H1 (cell line): Measurements from ENCODE around the gene ITIH1. TPM values are rescaled to one million over a fixed set of nuclear protein-coding genes. Genes with fewer than 3 reads are reported as not detected.

Experiments
- CTCF ChIA-PET: fragments of 300-600 bp; sonication (Branson Sonifier 250); formaldehyde crosslinking; loops from one replicate; lab custom pipeline; 2021; ENCODE audit not compliant: partially characterized antibody; lab: Charles Lee
- POLR2A ChIA-PET: fragments of 300-600 bp; sonication (Branson Sonifier 250); formaldehyde crosslinking; loops from one replicate; lab custom pipeline; 2021; ENCODE audit warnings: inconsistent platforms; ENCODE audit not compliant: partially characterized antibody; lab: Charles Lee
- DNase-seq, 2 experiments: peaks; one replicate each; pipeline versions ENCODE4 v3.0.0 to v3.0.0-alpha.2; 2010 to 2022; ENCODE audit warnings: low spot score in 2 of 2, low read depth in 1 of 2, mixed read lengths in 1 of 2
- FAIRE-seq: peaks from 2 replicates; lab custom pipeline; 2011; peaks lifted over from hg19 to GRCh38; lab: Jason Lieb, UNC
- H2AFZ ChIP-seq: 2 replicates; pipeline ENCODE4 v1.8.1; 2012; ENCODE audit warnings: low read length, inconsistent platforms
- H2AK5ac ChIP-seq: 2 replicates; pipeline ENCODE4 v1.6.1; 2013; ENCODE audit warnings: low read depth, low read length
- H2BK120ac ChIP-seq: replicated peaks from 2 replicates; pipeline ENCODE3; 2013; ENCODE audit warnings: low read depth, low read length, inconsistent platforms
- H2BK12ac ChIP-seq: 2 replicates; pipeline ENCODE4 v1.6.1; 2013; ENCODE audit warnings: low read depth, low read length
- H2BK15ac ChIP-seq: 2 replicates; pipeline ENCODE4 v1.6.1; 2013; ENCODE audit warnings: low read length
- H2BK20ac ChIP-seq: 2 replicates; pipeline ENCODE4 v1.6.1; 2013; ENCODE audit warnings: low read length
- H2BK5ac ChIP-seq: 2 replicates; pipeline ENCODE4 v1.6.1; 2013; ENCODE audit warnings: low read depth, low read length
- H3K14ac ChIP-seq: 2 replicates; pipeline ENCODE4 v1.6.1; 2013; ENCODE audit warnings: inconsistent platforms; ENCODE audit not compliant: insufficient read length
- H3K18ac ChIP-seq: 2 replicates; pipeline ENCODE4 v1.6.1; 2013; ENCODE audit warnings: low read length; ENCODE audit errors: extremely low read depth
- H3K23ac ChIP-seq: 2 replicates; pipeline ENCODE4 v1.6.1; 2013; ENCODE audit warnings: inconsistent platforms; ENCODE audit not compliant: insufficient read length
- H3K23me2 ChIP-seq: 2 replicates; pipeline ENCODE4 v1.6.1; 2013; ENCODE audit warnings: low read depth, low read length
- H3K27ac ChIP-seq: 2 replicates; pipeline ENCODE4 v1.6.1; 2011; ENCODE audit warnings: low read depth, low read length, inconsistent platforms
- H3K27me3 ChIP-seq, 4 experiments: replicated peaks in 1 of 4; 1 replicate in 1 of 4; 2 replicates in 3 of 4; pipeline versions ENCODE4 v1.6.1 to v1.8.1; 2011 to 2013; ENCODE audit warnings: low read length in 3 of 4, mild to moderate bottlenecking in 3 of 4, inconsistent platforms in 2 of 4, mixed read lengths in 2 of 4, moderate library complexity in 1 of 4; ENCODE audit not compliant: control insufficient read depth in 3 of 4, insufficient read depth in 3 of 4; ENCODE audit errors: extremely low read depth in 1 of 4
- H3K36me3 ChIP-seq, 4 experiments: 2 replicates each; pipeline versions ENCODE4 v1.6.1 to v1.8.1; 2011 to 2013; ENCODE audit warnings: mild to moderate bottlenecking in 4 of 4, low read length in 3 of 4, moderate library complexity in 2 of 4, control low read depth in 1 of 4, inconsistent platforms in 1 of 4; ENCODE audit not compliant: insufficient read depth in 4 of 4, control insufficient read depth in 2 of 4
- H3K4ac ChIP-seq: replicated peaks from 2 replicates; pipeline ENCODE3; 2013; ENCODE audit warnings: low read length, low read depth, mixed read lengths, inconsistent platforms; ENCODE audit not compliant: insufficient read length
- H3K4me1 ChIP-seq, 4 experiments: replicated peaks in 1 of 4; 1 replicate in 1 of 4; 2 replicates in 3 of 4; pipeline versions ENCODE4 v1.6.1 to v1.8.1; 2011 to 2013; ENCODE audit warnings: low read length in 3 of 4, inconsistent platforms in 2 of 4, mixed read lengths in 1 of 4; ENCODE audit not compliant: insufficient read depth in 4 of 4, control insufficient read depth in 3 of 4
- H3K4me2 ChIP-seq, 2 experiments: 2 replicates each; pipeline versions ENCODE4 v1.6.1 to v1.8.1; 2011 to 2013; ENCODE audit warnings: low read depth in 2 of 2, low read length in 2 of 2, control low read depth in 1 of 2, inconsistent platforms in 1 of 2, mild to moderate bottlenecking in 1 of 2; ENCODE audit not compliant: insufficient read depth in 1 of 2
- H3K4me3 ChIP-seq, 4 experiments: fragments of 200-600, 300-600 bp in 1 of 4; sonication (generic), shearing (Covaris generic), sonication (Bioruptor Twin) in 1 of 4; 2 replicates each; pipeline versions ENCODE4 v1.5.1 to v1.8.1; 2011 to 2016; ENCODE audit warnings: low read length in 4 of 4, low read depth in 3 of 4, control low read depth in 2 of 4, inconsistent platforms in 2 of 4, mild to moderate bottlenecking in 2 of 4, mixed read lengths in 1 of 4, moderate library complexity in 1 of 4; ENCODE audit not compliant: insufficient read depth in 2 of 4; ENCODE audit errors: extremely low read depth in 1 of 4
- H3K56ac ChIP-seq: replicated peaks from 2 replicates; pipeline ENCODE3; 2013; ENCODE audit warnings: low read depth, mild to moderate bottlenecking, mixed read lengths, low read length, inconsistent platforms; ENCODE audit not compliant: insufficient read length
- H3K79me1 ChIP-seq: 2 replicates; pipeline ENCODE4 v1.6.1; 2013; ENCODE audit warnings: low read depth, low read length, control low read depth
- H3K79me2 ChIP-seq, 2 experiments: 2 replicates each; pipeline versions ENCODE4 v1.6.1 to v1.8.1; 2012 to 2013; ENCODE audit warnings: low read length in 2 of 2, mild to moderate bottlenecking in 2 of 2, inconsistent platforms in 1 of 2; ENCODE audit not compliant: insufficient read depth in 2 of 2, control insufficient read depth in 1 of 2
- H3K9ac ChIP-seq, 4 experiments: replicated peaks in 1 of 4; 1 replicate in 1 of 4; 2 replicates in 3 of 4; pipeline versions ENCODE4 v1.6.1 to v1.8.1; 2011 to 2013; ENCODE audit warnings: low read depth in 3 of 4, low read length in 3 of 4, control low read depth in 2 of 4, mild to moderate bottlenecking in 2 of 4, moderate library complexity in 2 of 4, inconsistent platforms in 1 of 4; ENCODE audit errors: extremely low read depth in 1 of 4
- H3K9me3 ChIP-seq, 2 experiments: 2 replicates each; pipeline versions ENCODE4 v1.6.1 to v1.8.1; 2012 to 2013; ENCODE audit warnings: mild to moderate bottlenecking in 2 of 2, moderate library complexity in 2 of 2, control low read depth in 1 of 2, inconsistent platforms in 1 of 2, low read depth in 1 of 2, low read length in 1 of 2, mixed read lengths in 1 of 2; ENCODE audit not compliant: insufficient read depth in 2 of 2
- H4K20me1 ChIP-seq, 2 experiments: replicated peaks in 1 of 2; 2 replicates each; pipeline versions ENCODE3 to v1.8.1; 2011 to 2013; ENCODE audit warnings: inconsistent platforms in 2 of 2, low read length in 2 of 2, mild to moderate bottlenecking in 1 of 2; ENCODE audit not compliant: insufficient read depth in 2 of 2, control insufficient read depth in 1 of 2
- H4K5ac ChIP-seq: 2 replicates; pipeline ENCODE4 v1.6.1; 2013; ENCODE audit warnings: low read length, low read depth, mixed read lengths, inconsistent platforms; ENCODE audit not compliant: insufficient read length
- H4K8ac ChIP-seq: 2 replicates; pipeline ENCODE4 v1.8.0; 2013; ENCODE audit warnings: mild to moderate bottlenecking, moderate library complexity, low read length, inconsistent platforms; ENCODE audit not compliant: insufficient read depth; ENCODE audit errors: extremely low read depth
- H4K91ac ChIP-seq: replicated peaks from 2 replicates; pipeline ENCODE3; 2013; ENCODE audit warnings: low read length, mixed read lengths, inconsistent platforms; ENCODE audit not compliant: insufficient read length
- CBX5 ChIP-seq: fragments of 300-800, 300-1000 bp; sonication (generic); IDR thresholded peaks from 2 replicates; pipeline ENCODE4 v1.7.1; 2016; ENCODE audit warnings: antibody characterized with exemption, low read length, low read depth
- CBX8 ChIP-seq: fragments of 300-800, 300-1000 bp; sonication (generic); IDR thresholded peaks from 2 replicates; pipeline ENCODE4 v1.7.1; 2016; ENCODE audit warnings: low read depth, low read length, borderline replicate concordance
- FOSL1 ChIP-seq: IDR thresholded peaks from 2 replicates; pipeline ENCODE4 v1.6.1; 2011; ENCODE audit warnings: mild to moderate bottlenecking, low read depth, low read length, moderate library complexity; ENCODE audit not compliant: insufficient read depth
- GABPA ChIP-seq: IDR thresholded peaks from 2 replicates; pipeline ENCODE4 v1.6.1; 2011; ENCODE audit warnings: mild to moderate bottlenecking, low read length, moderate library complexity, borderline replicate concordance; ENCODE audit not compliant: insufficient read depth
- HDAC2 ChIP-seq, 2 experiments: fragments of 300-600 bp in 1 of 2; sonication (generic) in 1 of 2; IDR thresholded peaks; 2 replicates each; pipeline ENCODE4 v1.6.1; 2011 to 2012; ENCODE audit warnings: low read depth in 2 of 2, low read length in 2 of 2, mild to moderate bottlenecking in 2 of 2, moderate library complexity in 2 of 2, borderline replicate concordance in 1 of 2, inconsistent platforms in 1 of 2
- KDM1A ChIP-seq: fragments of 200-600, 300-600 bp; sonication (generic); IDR thresholded peaks from 2 replicates; pipeline ENCODE4 v1.7.1; 2016; ENCODE audit warnings: mild to moderate bottlenecking, low read length, borderline replicate concordance
- MAFK ChIP-seq: IDR thresholded peaks from 2 replicates; pipeline ENCODE4 v1.6.1; 2012; ENCODE audit warnings: low read depth, mild to moderate bottlenecking, improper control_type of control experiment, low read length
- RBBP5 ChIP-seq: IDR thresholded peaks from 2 replicates; pipeline ENCODE4 v1.7.1; 2012; ENCODE audit warnings: low read depth, mild to moderate bottlenecking, inconsistent platforms, low read length, moderate library complexity, borderline replicate concordance
- SIRT6 ChIP-seq: IDR thresholded peaks from one replicate; pipeline ENCODE4 v1.7.1; 2012; ENCODE audit warnings: low read length, inconsistent platforms
- TBP ChIP-seq: IDR thresholded peaks from 2 replicates; pipeline ENCODE4 v1.6.1; 2011; ENCODE audit warnings: low read depth, low read length, improper control_type of control experiment
- WGBS, 2 experiments: shearing (Covaris generic) in 1 of 2; methylation state at CpG; one replicate each; pipeline versions ENCODE4 v1.1.6 to v1.1.7; 2013 to 2015; ENCODE audit warnings: low lambda C conversion rate in 2 of 2, mixed read lengths in 2 of 2, inconsistent platforms in 1 of 2, low coverage in 1 of 2, missing lambda C conversion rate in 1 of 2; ENCODE audit not compliant: insufficient replicate concordance in 2 of 2, insufficient coverage in 1 of 2, insufficient read length in 1 of 2; ENCODE audit errors: extremely low coverage in 1 of 2, missing lambda C conversion rate in 1 of 2; 5-methylcytosine and 5-hydroxymethylcytosine counted together
- polyA plus RNA-seq, 7 experiments: library from polyadenylated mRNA; depleted of rRNA in 3 of 7; stranded (reverse) in 5 of 7; unstranded in 2 of 7; fragments of >200 nt in 5 of 7; fragments of 200-250 nt in 2 of 7; gene quantifications; 1 replicate in 5 of 7; 2 replicates in 1 of 7; 4 replicates in 1 of 7; pipeline versions ENCODE4 v1.2.1 to v1.2.3, GENCODE V29; 2011 to 2013; ENCODE audit warnings: missing spikeins in 2 of 7, mixed read lengths in 2 of 7
- total RNA-seq: library from RNA; stranded (reverse); fragmentation: NEBNext Ultra II Directional; extraction: Animal tissue kit (Norgen Biotek cat#: 25700); gene quantifications from 2 replicates; pipeline ENCODE4 v1.2.1, GENCODE V29; 2021
- TF ChIP-seq, protein P1 (sequence below): IDR thresholded peaks from 2 replicates; pipeline ENCODE4 v1.6.1; 2012; ENCODE audit warnings: inconsistent platforms

The ITIH1 gene
- total and polyA plus RNA-seq, 2 of the 8 experiments (the other 6 are each of a cell fraction or from before 2014, with no cell fraction given) = not detected

DNA sequence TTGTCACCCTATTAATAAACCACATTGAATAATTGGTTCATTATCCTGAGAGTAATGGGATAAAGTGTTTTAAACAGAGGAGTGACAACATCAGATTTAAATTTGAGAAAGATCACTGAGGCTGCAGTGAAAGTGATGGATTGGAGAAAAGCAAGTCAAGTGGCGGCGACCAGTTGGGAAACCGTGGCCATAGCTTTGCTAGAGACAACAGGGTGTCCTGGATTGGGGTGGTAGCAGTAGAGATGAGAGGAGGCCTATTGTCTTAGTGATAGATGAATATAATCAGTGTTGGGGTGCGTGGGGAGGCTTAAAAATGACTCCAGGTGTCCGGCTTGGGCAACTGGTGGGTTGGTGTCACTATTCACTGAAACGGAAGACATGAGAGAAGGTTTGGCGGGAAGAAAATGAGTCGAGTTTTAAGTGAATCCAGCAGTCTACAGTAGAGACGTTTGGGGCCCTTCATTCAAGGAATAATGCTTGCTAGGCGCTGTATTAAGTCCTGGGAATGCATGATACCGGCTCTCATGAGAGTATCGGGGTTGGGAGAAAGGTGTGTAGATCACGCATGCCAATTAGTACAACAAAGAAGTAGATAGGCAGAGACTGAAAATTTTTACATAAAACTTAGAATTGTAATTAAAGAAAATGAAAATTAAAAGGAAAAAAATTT is 7.5 kb upstream of the ITIH1 start:
- Histone ChIP-seq H4K5ac (no peak overlapping the region), H3K9ac (peak overlapping the region; percentile 56 to 84 (median 66)), H3K18ac (0 out of 2 replicates have a peak overlapping the region, but pooled peaks have one; percentile 51), H3K27me3 (no peaks in the 10 kb centered on the region), H3K56ac (peak overlapping the region; percentile 17), H3K79me2 (peaks cover 0 to 21% of the 10 kb centered on the region in 2 experiments; a peak in 3 of 4 replicates), H2AK5ac (no peak overlapping the region), H3K9me3 (no peaks in the 10 kb centered on the region), H3K4me3 (peak overlapping the region; percentile 70 to 88 (median 78)), H3K4ac (no peak overlapping the region), H3K14ac (no peak overlapping the region), H3K36me3 (peaks cover 5 to 30% (median 19%) of the 10 kb centered on the region in 4 experiments; a peak in 7 of 8 replicates), H3K23ac (no peak overlapping the region), H4K20me1 (no peaks in the 10 kb centered on the region), H4K91ac (no peak overlapping the region), H2BK20ac (no peak overlapping the region), H3K27ac (peak overlapping the region; percentile 54; the same call in 1 of the 2 replicates), H2BK15ac (no peak overlapping the region), H3K4me1 (peaks cover 0 to 2% (median 0%) of the 10 kb centered on the region in 4 experiments; a peak in 1 of 7 replicates), H2BK12ac (no peak overlapping the region), H2BK5ac (no peak overlapping the region), H4K8ac (no peak overlapping the region), H2AFZ (peak overlapping the region; percentile 86; the same call in 1 of the 2 replicates), H3K23me2 (peaks cover 7% of the 10 kb centered on the region), H3K79me1 (peaks cover 3% of the 10 kb centered on the region; the same call in 1 of the 2 replicates), H3K4me2 (peak overlapping the region; percentile 73 to 83), H2BK120ac (no peak overlapping the region)
- WGBS, 2 experiments = 22% methylated on average over 13 of the region's 13 CpGs; no CpG with 5 or more reads in 1 of the 2 experiments
- ChIA-PET POLR2A (interaction anchor here (0.8 to 2.3 kb wide), 13 partner anchors 10 to 303 kb away, joined by 3 to 10 read pairs (median 7); partner anchors contain the start of genes GNL3, ITIH3 and PBRM1), CTCF (interaction anchor here (0.6 to 3.3 kb wide), 5 partner anchors 14 to 51 kb away, joined by 3 to 12 read pairs (median 5); no protein-coding TSS in a partner anchor)
- no peak for DNase-seq
- FAIRE-seq = no peak
- TF ChIP-seq HDAC2 (IDR thresholded peaks at IDR 0.05; ENCODE audit: borderline replicate concordance in 1 of 2, low read depth in 2 of 2, low read length in 2 of 2) (no peak), CBX8 (no peak), MAFK (no peak), FOSL1 (no peak), KDM1A (no peak), RBBP5 (no peak), CBX5 (no peak), SIRT6 (no peak), TBP (no peak), GABPA (no peak)
- TF ChIP-seq, protein P1, sequence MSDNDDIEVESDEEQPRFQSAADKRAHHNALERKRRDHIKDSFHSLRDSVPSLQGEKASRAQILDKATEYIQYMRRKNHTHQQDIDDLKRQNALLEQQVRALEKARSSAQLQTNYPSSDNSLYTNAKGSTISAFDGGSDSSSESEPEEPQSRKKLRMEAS = no peak
